Urinary bladder (tissue), 4 donors: ENCODE results near the gene SAT2. TPM values are rescaled to one million over a fixed set of nuclear protein-coding genes. Genes with fewer than 3 reads are reported as not detected.
"Not testable (repeated sequence)": the region's sequence is repeated elsewhere in the genome, so short reads cannot be mapped to it uniquely, and the experiment has no call there.

Source experiments
- DNase-seq: peaks from one replicate; pipeline ENCODE4 v3.0.0-alpha.2; 2015; ENCODE audit errors: extremely low spot score
- H3K27ac ChIP-seq: one replicate; pipeline ENCODE4 v1.5.1; 2013; ENCODE audit warnings: low read depth, mild to moderate bottlenecking, moderate library complexity
- H3K36me3 ChIP-seq: one replicate; pipeline ENCODE4 v1.6.1; 2013; ENCODE audit warnings: mild to moderate bottlenecking, moderate library complexity; ENCODE audit not compliant: insufficient read depth
- H3K4me1 ChIP-seq: one replicate; pipeline ENCODE4 v1.6.1; 2013; ENCODE audit warnings: mild to moderate bottlenecking, moderate library complexity; ENCODE audit not compliant: insufficient read depth
- H3K4me3 ChIP-seq: one replicate; pipeline ENCODE4 v1.5.1; 2013; ENCODE audit warnings: low read depth, low read length
- WGBS: extraction: QIAGEN DNeasy Blood & Tissue Kit; methylation state at CpG from one replicate; pipeline ENCODE4 v1.1.7; 2013; 5-methylcytosine and 5-hydroxymethylcytosine counted together
- polyA plus RNA-seq: library from polyadenylated mRNA; stranded (reverse); fragments of 200-250 nt; gene quantifications from one replicate; pipeline ENCODE4 v1.2.3, GENCODE V29; 2013
- total RNA-seq: library from RNA; depleted of rRNA; stranded (reverse); fragments of >200 nt; gene quantifications from one replicate; pipeline ENCODE4 v1.2.3, GENCODE V29; 2014
- donor health status: healthy with polysubstance abuse.
- donor health status: healthy.

The SAT2 gene
- total and polyA plus RNA-seq, 2 donors = 24.8 to 116 TPM

GRCh38 chr17:7626307-7626706, 1.3 kb downstream of the SAT2 start:
- Histone ChIP-seq H3K27ac (no peak overlapping the region), H3K36me3 (no peaks in the 10 kb centered on the region), H3K4me1 (no peaks in the 10 kb centered on the region), H3K4me3 (no peak overlapping the region)
- WGBS = 90% methylated on average over 7 of the region's 7 CpGs
- DNase-seq = no peak

DNA sequence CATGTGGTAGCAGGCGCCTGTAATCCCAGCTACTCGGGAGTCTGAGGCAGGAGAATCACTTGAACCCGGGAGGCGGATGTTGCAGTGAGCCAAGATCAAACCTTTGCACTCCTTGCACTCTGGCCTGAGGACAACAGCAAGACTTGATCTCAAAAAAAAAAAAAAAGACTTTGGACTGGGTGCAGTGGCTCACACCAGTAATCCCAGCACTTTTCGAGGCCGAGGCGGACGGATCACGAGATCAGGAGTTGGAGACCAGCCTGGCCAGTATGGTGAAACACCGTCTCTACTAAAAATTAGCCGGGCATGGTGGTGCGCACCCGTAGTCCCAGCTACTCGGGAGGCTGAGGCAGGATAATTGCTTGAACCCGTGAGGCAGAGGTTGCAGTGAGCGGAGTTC, 1.9 kb downstream of the SAT2 start:
- WGBS = 94% methylated on average over 16 of the region's 16 CpGs
- H3K27ac ChIP-seq = not testable (repeated sequence)

GRCh38 chr17:7623661-7624060, 4.0 kb downstream of the SAT2 start:
- no peak for DNase-seq
- no peak overlapping the region for H3K4me3 ChIP-seq
- H3K36me3 ChIP-seq = no peaks in the 10 kb centered on the region
- WGBS = 84% methylated on average over 5 of the region's 5 CpGs
- no peaks in the 10 kb centered on the region for H3K4me1 ChIP-seq
- no peak overlapping the region for H3K27ac ChIP-seq

More for the DNA sequence above, 1.9 kb downstream of the SAT2 start:
- H3K36me3 ChIP-seq, H3K4me3 ChIP-seq, H3K4me1 ChIP-seq, DNase-seq: not testable (repeated sequence)

DNA sequence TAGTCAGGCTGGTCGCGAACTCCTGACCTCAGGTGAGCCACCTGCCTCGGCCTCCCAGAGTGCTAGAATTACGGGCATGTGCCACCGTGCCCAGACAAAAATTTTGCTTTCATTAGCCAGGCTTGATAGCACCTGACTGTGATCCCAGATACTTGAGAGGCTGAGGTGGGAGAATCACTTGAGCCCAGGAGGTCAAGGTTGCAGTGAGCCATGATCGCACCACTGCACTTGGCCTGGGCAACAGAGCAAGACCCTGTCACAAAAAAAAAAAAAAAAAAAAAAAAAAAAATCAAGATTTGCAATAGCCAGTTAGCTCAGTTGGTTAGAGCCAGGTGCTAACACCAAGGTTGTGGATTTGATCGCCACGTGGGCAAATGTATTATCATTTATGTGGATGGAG, 6.8 kb downstream of the SAT2 start:
- no peaks in the 10 kb centered on the region for H3K36me3 ChIP-seq
- 92% methylated on average over 8 of the region's 8 CpGs for WGBS
- DNase-seq = no peak

DNA sequence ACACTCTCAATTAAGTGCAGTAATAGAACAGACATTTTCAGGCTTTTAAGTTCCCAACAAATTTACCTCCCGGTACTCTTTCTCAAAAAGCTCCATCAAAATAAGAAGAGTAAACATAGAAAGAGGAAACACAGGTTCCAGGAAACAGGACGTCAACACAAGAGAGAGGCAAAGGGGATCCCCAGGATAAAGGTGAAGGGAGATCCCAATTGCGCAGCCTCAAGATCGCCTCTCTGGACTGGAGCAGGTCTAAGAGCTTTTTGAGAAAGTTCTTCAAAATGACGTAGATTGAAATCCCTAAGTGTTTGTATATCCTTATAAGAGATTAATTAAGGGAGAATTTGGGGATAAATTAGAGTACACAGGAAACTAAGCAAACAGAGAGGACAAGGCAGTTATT, 9.0 kb downstream of the SAT2 start:
- H3K4me3 ChIP-seq = no peak overlapping the region
- 78% methylated on average over 5 of the region's 5 CpGs for WGBS
- peaks cover 4% of the 10 kb centered on the region for H3K4me1 ChIP-seq
- DNase-seq = no peak
- no peaks in the 10 kb centered on the region for H3K36me3 ChIP-seq
- H3K27ac ChIP-seq = no peak overlapping the region

More for the DNA sequence above, 6.8 kb downstream of the SAT2 start:
- Histone ChIP-seq H3K4me3 (no peak overlapping the region), H3K27ac (no peak overlapping the region), H3K4me1 (no peaks in the 10 kb centered on the region)

DNA sequence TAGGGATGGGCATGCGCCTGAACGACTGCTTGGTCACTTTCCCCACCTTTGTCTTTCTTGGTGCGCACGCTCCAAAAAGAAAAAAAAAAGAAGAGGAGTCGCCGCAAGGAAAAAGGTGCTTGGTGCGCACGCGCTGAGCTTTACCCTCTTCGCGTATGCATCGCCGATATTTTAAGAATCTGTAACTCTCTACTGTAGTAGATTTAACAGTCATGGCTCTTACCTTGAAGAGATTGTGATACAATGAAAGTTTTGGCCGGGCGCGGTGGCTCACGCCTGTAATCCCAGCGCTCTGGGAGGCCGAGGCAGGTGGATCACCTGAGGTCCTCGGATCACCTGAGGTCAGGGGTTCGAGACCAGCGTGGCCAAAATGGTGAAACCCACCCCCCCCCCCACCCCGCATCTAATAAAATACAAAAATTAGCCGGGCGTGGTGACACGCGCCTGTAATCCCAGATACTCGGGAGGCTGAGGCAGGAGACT, 12.3 kb downstream of the SAT2 start:
- DNase-seq = no peak
- Histone ChIP-seq H3K4me3 (peak overlapping the region; percentile 17), H3K27ac (peak overlapping the region; percentile 69), H3K36me3 (no peaks in the 10 kb centered on the region), H3K4me1 (peaks cover 7% of the 10 kb centered on the region)
- 5% methylated on average over 28 of the region's 28 CpGs for WGBS

- Histone ChIP-seq H3K27ac (peak within 1 kb of the TSS; percentile 95), H3K36me3 (no peaks in the 10 kb centered on the region), H3K4me1 (peaks cover 7% of the 10 kb centered on the region), H3K4me3 (peak within 1 kb of the TSS; percentile 78)
- under 1% methylated on average over 92 of the region's 93 CpGs for WGBS
- peak; percentile 99 for DNase-seq
Observed at GRCh38 chr17:7614425-7615264, 13.0 kb downstream of the SAT2 start, which contains the start of gene FXR2. FXR2 (minus strand) TSS chr17:7614897; CDS start chr17:7614532, 365 bp downstream.

DNA sequence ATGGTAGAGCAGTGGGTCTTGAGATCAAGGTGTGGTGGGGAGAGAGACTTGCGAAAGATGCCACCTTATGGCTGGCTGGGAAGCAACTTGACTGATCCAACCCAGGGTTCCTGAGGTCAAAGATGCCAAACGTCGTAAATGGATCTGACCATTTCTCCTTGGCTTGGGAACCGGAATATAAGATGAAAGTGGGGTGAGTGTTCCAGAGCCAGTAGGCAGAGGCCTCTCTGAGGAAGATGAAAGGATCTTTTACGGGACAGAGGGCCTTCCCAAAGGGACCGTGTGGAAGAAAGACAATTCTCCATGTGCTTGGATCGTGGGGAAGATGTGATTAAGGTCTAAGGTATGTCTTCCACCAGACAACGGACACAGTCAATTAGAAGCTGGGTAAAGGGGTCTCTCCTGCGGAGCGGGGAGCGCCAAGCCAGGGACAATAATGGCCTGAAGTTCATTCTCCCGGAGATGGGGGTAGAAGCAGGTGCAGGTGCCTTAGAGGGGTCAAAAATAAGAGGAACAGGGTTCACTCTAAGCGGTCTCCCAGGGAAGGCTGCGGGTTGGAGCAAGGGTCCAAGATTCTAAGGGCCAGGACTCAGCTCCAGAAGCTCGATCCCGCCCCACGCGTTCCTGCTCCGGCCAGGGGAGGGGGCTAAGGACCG, 13.7 kb downstream of the SAT2 start:
- H3K4me3 ChIP-seq = peak overlapping the region; percentile 78

GRCh38 chr17:7612294-7612640, 15.4 kb downstream of the SAT2 start:
- 98% methylated on average over 1 of the region's 1 CpG for WGBS
- Histone ChIP-seq H3K27ac (no peak overlapping the region), H3K36me3 (no peaks in the 10 kb centered on the region), H3K4me3 (no peak overlapping the region), H3K4me1 (peaks cover 7% of the 10 kb centered on the region)
- DNase-seq = no peak

More for the DNA sequence above, 13.7 kb downstream of the SAT2 start:
- WGBS = 7% methylated on average over 20 of the region's 20 CpGs
- no peaks in the 10 kb centered on the region for H3K36me3 ChIP-seq
- DNase-seq = no peak
- peaks cover 7% of the 10 kb centered on the region for H3K4me1 ChIP-seq
- H3K27ac ChIP-seq = peak overlapping the region; percentile 95

DNA sequence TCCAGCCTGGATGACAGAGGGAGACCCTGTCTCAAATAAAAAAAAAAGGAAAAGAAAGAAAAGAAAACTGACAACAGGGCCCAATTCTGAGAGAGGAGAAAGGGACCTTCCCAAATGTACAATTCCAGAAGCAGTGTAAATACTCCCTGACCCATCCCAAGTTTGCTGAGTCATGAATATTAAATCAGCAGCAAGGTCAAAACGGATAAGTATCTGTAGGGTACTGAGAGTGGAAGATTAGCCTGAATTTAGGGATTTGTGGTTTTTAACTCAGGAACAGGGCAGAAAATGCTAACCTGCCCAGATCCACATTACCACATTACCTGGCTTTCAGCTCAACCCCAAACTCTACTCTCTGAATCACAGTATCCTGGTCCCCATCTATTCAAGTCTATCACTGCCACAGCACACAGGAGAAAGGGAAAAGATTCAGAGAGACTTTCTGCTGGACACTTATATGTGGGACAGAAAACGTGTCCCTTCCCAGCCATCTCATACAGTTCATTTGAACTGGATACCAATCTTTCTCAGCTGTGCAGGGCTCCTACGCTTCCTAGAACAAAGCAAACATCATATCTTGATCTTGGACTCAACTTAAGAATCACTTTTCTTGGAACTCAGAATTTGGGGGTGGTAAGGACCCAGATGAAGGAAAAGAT, 15.9 kb downstream of the SAT2 start:
- no peak overlapping the region for H3K27ac ChIP-seq
- 69% methylated on average over 3 of the region's 3 CpGs for WGBS
- no peak overlapping the region for H3K4me3 ChIP-seq
- DNase-seq = no peak
- H3K36me3 ChIP-seq = no peaks in the 10 kb centered on the region
- peaks cover 7% of the 10 kb centered on the region for H3K4me1 ChIP-seq

- WGBS = 97% methylated on average over 2 of the region's 2 CpGs
- no peak overlapping the region for H3K27ac ChIP-seq
- peaks cover 1% of the 10 kb centered on the region for H3K36me3 ChIP-seq
- H3K4me3 ChIP-seq = no peak overlapping the region
- peaks cover 7% of the 10 kb centered on the region for H3K4me1 ChIP-seq
- DNase-seq = no peak
Observed at GRCh38 chr17:7610641-7611040, 17.0 kb downstream of the SAT2 start.

- 95% methylated on average over 4 of the region's 4 CpGs for WGBS
- no peak overlapping the region for H3K4me3 ChIP-seq
- no peak for DNase-seq
- peaks cover 10% of the 10 kb centered on the region for H3K36me3 ChIP-seq
- no peak overlapping the region for H3K27ac ChIP-seq
- no peaks in the 10 kb centered on the region for H3K4me1 ChIP-seq
Observed at GRCh38 chr17:7606280-7606679, 21.3 kb downstream of the SAT2 start.

- 68% methylated on average over 5 of the region's 5 CpGs for WGBS
- H3K4me1 ChIP-seq, H3K27ac ChIP-seq, H3K36me3 ChIP-seq, DNase-seq, H3K4me3 ChIP-seq: not testable (repeated sequence)
Observed at GRCh38 chr17:7597561-7597960, 30.1 kb downstream of the SAT2 start.
